HepG2 (cell line): ENCODE measurements around the gene NIPAL3. TPM values are rescaled to one million over a fixed set of nuclear protein-coding genes. Genes with fewer than 3 reads are reported as not detected.

Source experiments
- ATAC-seq: fragments of 200-7000 bp; cut with Tn5 transposase; 3 replicates; pipeline ENCODE4 v1.9.1; 2020; ENCODE audit warnings: mild to moderate bottlenecking, moderate library complexity
- BruUV-seq: library from RNA; stranded (reverse); fragments of 400-500 nt; replicated peaks from 2 replicates; lab custom pipeline; 2021; lab: Mats Ljungman, UMichigan
- CTCF ChIA-PET: fragments of 300-600 bp; formaldehyde crosslinking; extraction: SDS; loops from one replicate; lab custom pipeline; 2021; ENCODE audit warnings: low total read pairs, inconsistent platforms, low intra/inter-chr PET ratio; lab: Yijun Ruan, JAX
- POLR2A ChIA-PET: fragments of 350-600 bp; sonication (Branson Sonifier 250); formaldehyde crosslinking; loops from one replicate; lab custom pipeline; 2020; ENCODE audit warnings: antibody characterized with exemption, inconsistent platforms; lab: Yijun Ruan, JAX
- DNase-seq: peaks from one replicate; pipeline ENCODE4 v3.0.0-alpha.2; 2015; ENCODE audit warnings: low spot score
- FAIRE-seq: peaks from 3 replicates; lab custom pipeline; 2011; peaks lifted over from hg19 to GRCh38; lab: Jason Lieb, UNC
- H2AFZ ChIP-seq: one replicate; pipeline ENCODE4 v1.6.1; 2011; ENCODE audit warnings: low read length, inconsistent platforms
- H3K27ac ChIP-seq: fragments of 300-600 bp; 3 replicates; pipeline ENCODE4 v1.8.0; 2011; ENCODE audit warnings: mixed run types, mild to moderate bottlenecking, mixed read lengths, low read length, inconsistent platforms; ENCODE audit not compliant: insufficient read depth; ENCODE audit errors: extremely low read length
- H3K27me3 ChIP-seq, 2 experiments: fragments of 200-600 bp in 1 of 2; 2 replicates in 1 of 2; 3 replicates in 1 of 2; pipeline versions ENCODE4 v1.6.0 to v1.8.0; 2011; ENCODE audit warnings: low read length in 2 of 2, mild to moderate bottlenecking in 2 of 2, moderate library complexity in 2 of 2, inconsistent platforms in 1 of 2; ENCODE audit not compliant: insufficient read depth in 2 of 2, control insufficient read depth in 1 of 2
- H3K36me3 ChIP-seq, 2 experiments: fragments of 200-600 bp in 1 of 2; replicated peaks in 1 of 2; 2 replicates in 1 of 2; 3 replicates in 1 of 2; pipeline versions ENCODE4 v1.5.1 to v1.8.0; 2011; ENCODE audit warnings: low read length in 2 of 2, inconsistent platforms in 1 of 2; ENCODE audit not compliant: insufficient read depth in 2 of 2, control insufficient read depth in 1 of 2
- H3K4me1 ChIP-seq: 2 replicates; pipeline ENCODE4 v1.5.1; 2012; ENCODE audit warnings: low read length, inconsistent platforms; ENCODE audit not compliant: insufficient read depth
- H3K4me2 ChIP-seq: 2 replicates; pipeline ENCODE4 v1.6.0; 2011; ENCODE audit warnings: low read depth, low read length, inconsistent platforms
- H3K4me3 ChIP-seq, 3 experiments: fragments of 200-600 bp in 1 of 3; sonication (generic), shearing (Covaris generic) in 1 of 3; replicated peaks in 1 of 3; 2 replicates each; pipeline ENCODE4 v1.5.1; 2011 to 2016; ENCODE audit warnings: low read length in 3 of 3, inconsistent platforms in 2 of 3, low read depth in 2 of 3, mild to moderate bottlenecking in 2 of 3, control low read depth in 1 of 3, mixed read lengths in 1 of 3; ENCODE audit not compliant: insufficient read depth in 1 of 3
- H3K79me2 ChIP-seq: one replicate; pipeline ENCODE4 v1.6.1; 2011; ENCODE audit warnings: low read length, inconsistent platforms; ENCODE audit not compliant: insufficient read depth
- H3K9ac ChIP-seq: 2 replicates; pipeline ENCODE4 v1.6.0; 2011; ENCODE audit warnings: mild to moderate bottlenecking, low read depth, low read length, inconsistent platforms; ENCODE audit not compliant: insufficient read depth
- H3K9me3 ChIP-seq: 2 replicates; pipeline ENCODE4 v1.5.1; 2012; ENCODE audit warnings: mild to moderate bottlenecking, low read length
- H4K20me1 ChIP-seq: 2 replicates; pipeline ENCODE4 v1.6.0; 2011; ENCODE audit warnings: inconsistent platforms, mild to moderate bottlenecking, low read length, moderate library complexity; ENCODE audit not compliant: insufficient read depth
- AKAP8 ChIP-seq: sonication (generic); formaldehyde crosslinking; IDR thresholded peaks from 2 replicates; pipeline ENCODE4 v1.5.1; 2020; ENCODE audit warnings: mild to moderate bottlenecking, missing genetic modification reagents
- BRCA1 ChIP-seq: sonication (generic); formaldehyde crosslinking; IDR thresholded peaks from 2 replicates; pipeline ENCODE4 v1.4.0; 2020; ENCODE audit warnings: missing genetic modification reagents
- CBX1 ChIP-seq: IDR thresholded peaks from one replicate; pipeline ENCODE4 v1.6.1; 2016; ENCODE audit warnings: antibody characterized with exemption, low read depth
- ETS1 ChIP-seq: sonication (generic); formaldehyde crosslinking; IDR thresholded peaks from 2 replicates; pipeline ENCODE4 v1.4.0; 2020; ENCODE audit warnings: missing genetic modification reagents
- MAX ChIP-seq: IDR thresholded peaks from 2 replicates; pipeline ENCODE4 v1.6.1; 2012; ENCODE audit warnings: inconsistent platforms
- NFE2L1 ChIP-seq: sonication (generic); formaldehyde crosslinking; IDR thresholded peaks from 2 replicates; pipeline ENCODE4 v1.4.0; 2020; ENCODE audit warnings: missing genetic modification reagents, mild to moderate bottlenecking, borderline replicate concordance
- NR2F1 ChIP-seq, 2 experiments: fragments of 450-650 bp in 1 of 2; formaldehyde crosslinking in 1 of 2; IDR thresholded peaks; 2 replicates each; pipeline versions ENCODE4 v1.5.0 to v1.6.1; 2016 to 2020; ENCODE audit warnings: mild to moderate bottlenecking in 1 of 2, missing compliant biosample characterization in 1 of 2, missing genetic modification reagents in 1 of 2, moderate library complexity in 1 of 2
- RBFOX2 ChIP-seq: fragments of 200-400 bp; formaldehyde crosslinking; IDR thresholded peaks from 2 replicates; pipeline ENCODE4 v1.6.1; 2017; ENCODE audit warnings: low read depth, mild to moderate bottlenecking, low read length
- WGBS: methylation state at CpG from one replicate; pipeline ENCODE4 v1.1.6; 2017; ENCODE audit warnings: low lambda C conversion rate; 5-methylcytosine and 5-hydroxymethylcytosine counted together
- in situ Hi-C: cut with HindIII; loops from 2 replicates; pipeline ENCODE4 v1.10.0; 2017; ENCODE audit warnings: low pct_unique_long_range_greater_than_20kb; ENCODE audit not compliant: extremely low pct_ligation_motif_present
- intact Hi-C: fragments of 100-400 bp; cut with micrococcal nuclease; formaldehyde crosslinking; loops from one replicate; pipeline ENCODE4 v1.10.0; 2022; ENCODE audit not compliant: unreplicated experiment
- polyA plus RNA-seq, 8 experiments: library from polyadenylated mRNA; depleted of rRNA in 3 of 8; stranded (reverse) in 7 of 8; unstranded in 1 of 8; fragments of >200 nt; fragmentation: Illumina TruSeq in 4 of 8; extraction: Trizol in 4 of 8; gene quantifications; 2 replicates each; pipeline versions ENCODE4 v1.2.1 to v1.2.3, GENCODE V29; 2011 to 2016; ENCODE audit warnings: low read depth in 4 of 8, missing spikeins in 1 of 8, mixed read lengths in 1 of 8; ENCODE audit not compliant: insufficient read depth in 1 of 8
- total RNA-seq, 5 experiments: library from RNA; depleted of rRNA; stranded (reverse); fragments of >200 nt; fragmentation: Illumina TruSeq; extraction: Trizol; gene quantifications; 2 replicates each; pipeline ENCODE4 v1.2.3, GENCODE V29; 2016; ENCODE audit warnings: low read depth in 1 of 5

NIPAL3 gene
- total and polyA plus RNA-seq, 2 of the 13 experiments (the other 11 are each of a cell fraction or from before 2014, with no cell fraction given) = 5.6 to 8.6 TPM

- no peaks in the 10 kb centered on the region for H3K36me3 ChIP-seq
- TF ChIP-seq AKAP8 (CRISPR knock-in tag) = no peak
- TF ChIP-seq CBX1 = no peak
- no peak for TF ChIP-seq MAX
- TF ChIP-seq ETS1 (CRISPR knock-in tag) = no peak
- no peak for TF ChIP-seq NR2F1 (CRISPR knock-in tag; IDR thresholded peaks at IDR 0.05)
- no peak overlapping the region for H2AFZ ChIP-seq
- intact Hi-C loops = no loop called here
- ATAC-seq (no peak), DNase-seq (no peak), FAIRE-seq (no peak)
- H3K9me3 ChIP-seq = no peaks in the 10 kb centered on the region
- 63% methylated on average over 3 of the region's 5 CpGs for WGBS
- H3K9ac ChIP-seq = no peak overlapping the region
- no peaks in the 10 kb centered on the region for H3K79me2 ChIP-seq
- H4K20me1 ChIP-seq = no peaks in the 10 kb centered on the region
- no TSS peak for BruUV-seq
- in situ Hi-C loops = no loop called here
- POLR2A ChIA-PET = no interaction called here
- H3K4me3 ChIP-seq = no peak overlapping the region
- H3K27ac ChIP-seq = no peak overlapping the region
- no peaks in the 10 kb centered on the region; a peak in 1 of 5 replicates for H3K27me3 ChIP-seq
- no peak overlapping the region for H3K4me2 ChIP-seq
- peaks cover 15% of the 10 kb centered on the region for H3K4me1 ChIP-seq
- CTCF ChIA-PET = no interaction called here
These were observed 67.8 kb downstream of the NIPAL3 start for GRCh38 chr1:24483441-24483840.

GRCh38 chr1:24484199-24484598, 68.6 kb downstream of the NIPAL3 start:
- Histone ChIP-seq H4K20me1 (no peaks in the 10 kb centered on the region), H3K27me3 (no peaks in the 10 kb centered on the region; a peak in 1 of 5 replicates), H3K36me3 (no peaks in the 10 kb centered on the region), H3K27ac (no peak overlapping the region), H3K9ac (no peak overlapping the region), H3K9me3 (no peaks in the 10 kb centered on the region), H3K4me2 (no peak overlapping the region), H3K79me2 (no peaks in the 10 kb centered on the region), H2AFZ (no peak overlapping the region), H3K4me1 (peaks cover 15% of the 10 kb centered on the region), H3K4me3 (no peak overlapping the region)
- CTCF ChIA-PET = no interaction called here
- BruUV-seq = no TSS peak
- no peak for FAIRE-seq
- TF ChIP-seq ETS1 (CRISPR knock-in tag) (no peak), NFE2L1 (no peak), BRCA1 (no peak), RBFOX2 (no peak)
- DNase-seq = no peak
- WGBS = 16% methylated on average over 4 of the region's 4 CpGs
- in situ Hi-C loops (no loop called here), intact Hi-C loops (no loop called here)
- ATAC-seq = peak; percentile 33; the same call in 1 of the 3 replicates
- POLR2A ChIA-PET = no interaction called here
